HEK293 (cell line): ENCODE measurements around the gene SPATA16.

Experiments used
- CTCF ChIA-PET: fragments of 350-600 bp; formaldehyde crosslinking; extraction: SDS; loops from one replicate; lab custom pipeline; 2021; ENCODE audit warnings: antibody characterized with exemption; lab: Yijun Ruan, JAX
- POLR2A ChIA-PET: fragments of 300-600 bp; formaldehyde crosslinking; extraction: SDS; loops from one replicate; lab custom pipeline; 2020; ENCODE audit warnings: antibody characterized with exemption, inconsistent platforms; lab: Yijun Ruan, JAX
- H3K27ac ChIP-seq: fragments of 200-500 bp; sonication (Bioruptor generic); 2 replicates; pipeline ENCODE4 v1.5.1; 2014; ENCODE audit warnings: low read depth, low read length, control low read depth, inconsistent platforms; ENCODE audit errors: extremely low read depth
- H3K36me3 ChIP-seq, 2 experiments: fragments of 200-500 bp in 1 of 2; sonication (Bioruptor generic) in 1 of 2; 1 replicate in 1 of 2; 2 replicates in 1 of 2; pipeline ENCODE4 v1.5.1; 2014 to 2017; ENCODE audit warnings: inconsistent platforms in 2 of 2, low read length in 2 of 2; ENCODE audit not compliant: control insufficient read depth in 2 of 2, insufficient read depth in 1 of 2
- H3K4me1 ChIP-seq: fragments of 200-500 bp; sonication (Bioruptor generic); 2 replicates; pipeline ENCODE4 v1.5.1; 2014; ENCODE audit warnings: mild to moderate bottlenecking, low read length, inconsistent platforms; ENCODE audit not compliant: control insufficient read depth, insufficient read depth
- H3K4me3 ChIP-seq: 2 replicates; pipeline ENCODE4 v1.5.1; 2011; ENCODE audit warnings: low read depth, mild to moderate bottlenecking, control low read depth, low read length, moderate library complexity
- H3K9me3 ChIP-seq: fragments of 200-500 bp; sonication (Bioruptor generic); 2 replicates; pipeline ENCODE4 v1.5.1; 2014; ENCODE audit warnings: low read depth, low read length, inconsistent platforms; ENCODE audit not compliant: control insufficient read depth, insufficient read depth
- ATF2 ChIP-seq: fragments of 450-650 bp; formaldehyde crosslinking; IDR thresholded peaks from 2 replicates; pipeline ENCODE4 v1.5.1; 2016; ENCODE audit warnings: missing biosample characterization, missing genetic modification characterization, low read depth
- BCL6B ChIP-seq: fragments of 450-650 bp; formaldehyde crosslinking; IDR thresholded peaks from 2 replicates; pipeline ENCODE4 v1.5.1; 2017; ENCODE audit warnings: missing biosample characterization, missing genetic modification characterization
- EGR2 ChIP-seq: fragments of 450-650 bp; formaldehyde crosslinking; IDR thresholded peaks from 2 replicates; pipeline ENCODE4 v1.5.1; 2016; ENCODE audit warnings: low read depth, missing biosample characterization, missing genetic modification characterization
- GFI1B ChIP-seq: fragments of 450-650 bp; formaldehyde crosslinking; IDR thresholded peaks from 2 replicates; pipeline ENCODE4 v1.5.1; 2016; ENCODE audit warnings: missing biosample characterization, missing genetic modification characterization
- GLIS1 ChIP-seq: fragments of 450-650 bp; formaldehyde crosslinking; IDR thresholded peaks from 2 replicates; pipeline ENCODE4 v1.5.1; 2016; ENCODE audit warnings: missing biosample characterization, missing genetic modification characterization
- HOXD13 ChIP-seq: sonication (generic); formaldehyde crosslinking; IDR thresholded peaks from 2 replicates; pipeline ENCODE4 v1.8.0; 2022; ENCODE audit warnings: missing genetic modification reagents, borderline replicate concordance
- KLF17 ChIP-seq: fragments of 450-650 bp; formaldehyde crosslinking; IDR thresholded peaks from 2 replicates; pipeline ENCODE4 v1.5.1; 2016; ENCODE audit warnings: missing biosample characterization, missing genetic modification characterization
- MZF1 ChIP-seq: fragments of 450-650 bp; formaldehyde crosslinking; IDR thresholded peaks from 2 replicates; pipeline ENCODE4 v1.5.1; 2017; ENCODE audit warnings: missing biosample characterization, missing genetic modification characterization, borderline replicate concordance
- OVOL3 ChIP-seq: fragments of 450-650 bp; formaldehyde crosslinking; IDR thresholded peaks from 2 replicates; pipeline ENCODE4 v1.5.1; 2016; ENCODE audit warnings: missing biosample characterization, missing genetic modification characterization
- SP3 ChIP-seq: fragments of 450-650 bp; formaldehyde crosslinking; IDR thresholded peaks from 2 replicates; pipeline ENCODE4 v1.5.1; 2016; ENCODE audit warnings: missing biosample characterization, missing genetic modification characterization
- TCF7L2 ChIP-seq: IDR thresholded peaks from 2 replicates; pipeline ENCODE4 v1.6.1; 2011; ENCODE audit warnings: low read depth, mild to moderate bottlenecking, inconsistent platforms, low read length, moderate library complexity, borderline replicate concordance
- ZBTB20 ChIP-seq: fragments of 450-650 bp; formaldehyde crosslinking; IDR thresholded peaks from 2 replicates; pipeline ENCODE4 v1.5.1; 2016; ENCODE audit warnings: missing biosample characterization, missing genetic modification characterization
- ZFP69B ChIP-seq: fragments of 450-650 bp; formaldehyde crosslinking; IDR thresholded peaks from 2 replicates; pipeline ENCODE4 v1.5.1; 2016; ENCODE audit warnings: missing biosample characterization, missing genetic modification characterization
- ZNF112 ChIP-seq: fragments of 450-650 bp; formaldehyde crosslinking; IDR thresholded peaks from 2 replicates; pipeline ENCODE4 v1.5.0; 2017; ENCODE audit warnings: missing biosample characterization, missing genetic modification characterization
- ZNF121 ChIP-seq: fragments of 450-650 bp; formaldehyde crosslinking; IDR thresholded peaks from 2 replicates; pipeline ENCODE4 v1.5.1; 2016; ENCODE audit warnings: missing biosample characterization, missing genetic modification characterization
- ZNF23 ChIP-seq: fragments of 450-650 bp; formaldehyde crosslinking; IDR thresholded peaks from 2 replicates; pipeline ENCODE4 v1.5.1; 2016; ENCODE audit warnings: missing biosample characterization, missing genetic modification characterization, borderline replicate concordance
- ZNF274 ChIP-seq, 2 experiments: fragments of 200-500 bp in 1 of 2; fragments of 450-650 bp in 1 of 2; sonication (Bioruptor generic) in 1 of 2; formaldehyde crosslinking in 1 of 2; IDR thresholded peaks; 2 replicates each; pipeline versions ENCODE4 v1.5.1 to v1.6.1; 2014 to 2016; ENCODE audit warnings: borderline replicate concordance in 1 of 2, inconsistent platforms in 1 of 2, low read length in 1 of 2, missing biosample characterization in 1 of 2, missing genetic modification characterization in 1 of 2
- ZNF292 ChIP-seq: fragments of 450-650 bp; formaldehyde crosslinking; IDR thresholded peaks from 2 replicates; pipeline ENCODE4 v1.5.1; 2016; ENCODE audit warnings: low read depth, missing biosample characterization, missing genetic modification characterization, borderline replicate concordance
- ZNF324 ChIP-seq: fragments of 450-650 bp; formaldehyde crosslinking; IDR thresholded peaks from 2 replicates; pipeline ENCODE4 v1.5.1; 2016; ENCODE audit warnings: missing biosample characterization, missing genetic modification characterization
- ZNF394 ChIP-seq: fragments of 450-650 bp; formaldehyde crosslinking; IDR thresholded peaks from 2 replicates; pipeline ENCODE4 v1.5.1; 2016; ENCODE audit warnings: missing biosample characterization, missing genetic modification characterization, mild to moderate bottlenecking, moderate library complexity, borderline replicate concordance
- ZNF398 ChIP-seq: fragments of 450-650 bp; formaldehyde crosslinking; IDR thresholded peaks from 2 replicates; pipeline ENCODE4 v1.5.1; 2017; ENCODE audit warnings: missing biosample characterization, missing genetic modification characterization
- ZNF561 ChIP-seq: fragments of 450-650 bp; IDR thresholded peaks from 2 replicates; pipeline ENCODE4 v1.5.1; 2018; ENCODE audit warnings: missing biosample characterization, missing genetic modification characterization, borderline replicate concordance
- ZNF658 ChIP-seq: fragments of 450-650 bp; formaldehyde crosslinking; IDR thresholded peaks from 2 replicates; pipeline ENCODE4; 2016; ENCODE audit warnings: missing biosample characterization, missing genetic modification characterization
- ZNF670 ChIP-seq: fragments of 450-650 bp; formaldehyde crosslinking; IDR thresholded peaks from 2 replicates; pipeline ENCODE4 v1.5.1; 2016; ENCODE audit warnings: missing biosample characterization, missing genetic modification characterization, low read depth
- ZNF776 ChIP-seq: fragments of 450-650 bp; formaldehyde crosslinking; IDR thresholded peaks from 2 replicates; pipeline ENCODE4 v1.5.0; 2017; ENCODE audit warnings: missing biosample characterization, missing genetic modification characterization, borderline replicate concordance
- ZNF777 ChIP-seq: fragments of 450-650 bp; formaldehyde crosslinking; IDR thresholded peaks from 2 replicates; pipeline ENCODE4 v1.5.1; 2017; ENCODE audit warnings: missing biosample characterization, missing genetic modification characterization, borderline replicate concordance
- ZSCAN30 ChIP-seq: fragments of 450-650 bp; IDR thresholded peaks from 2 replicates; pipeline ENCODE4 v1.5.1; 2018; ENCODE audit warnings: missing biosample characterization, mild to moderate bottlenecking, missing genetic modification characterization, moderate library complexity

The SPATA16 gene

GRCh38 chr3:173096140-173096539, 44.9 kb downstream of the SPATA16 start:
- Histone ChIP-seq H3K9me3 (no peaks in the 10 kb centered on the region), H3K27ac (no peak overlapping the region), H3K4me3 (no peak overlapping the region)
- TF ChIP-seq TCF7L2 (no peak), ZNF121 (no peak), ZNF670 (tag by site-specific recombination) (no peak), GFI1B (tag by site-specific recombination) (no peak), ZNF274 (IDR thresholded peaks at IDR 0.05; ENCODE audit: low read length) (no peak), ZNF274 (tag by site-specific recombination; IDR thresholded peaks at IDR 0.05; ENCODE audit: borderline replicate concordance) (no peak), ZNF112 (tag by site-specific recombination) (no peak), ZNF776 (tag by site-specific recombination) (no peak), ZBTB20 (no peak), EGR2 (tag by site-specific recombination) (no peak), ZNF394 (tag by site-specific recombination) (no peak), ZSCAN30 (tag by site-specific recombination) (no peak), ZFP69B (tag by site-specific recombination) (no peak), MZF1 (tag by site-specific recombination) (no peak), GLIS1 (no peak), BCL6B (tag by site-specific recombination) (no peak), ZNF292 (tag by site-specific recombination) (no peak), ZNF23 (tag by site-specific recombination) (no peak), KLF17 (no peak)
- TF ChIP-seq, all 188 proteins: peak for 0
- Histone ChIP-seq H3K36me3 (no peaks in the 10 kb centered on the region), H3K4me1 (no peaks in the 10 kb centered on the region)
- ChIA-PET CTCF (no interaction called here), POLR2A (no interaction called here)

GRCh38 chr3:173092038-173092437, 49.0 kb downstream of the SPATA16 start:
- ChIA-PET CTCF (no interaction called here), POLR2A (no interaction called here)
- TF ChIP-seq ATF2 (tag by site-specific recombination) = no peak
- no peak for TF ChIP-seq ZNF324 (tag by site-specific recombination)
- no peak for TF ChIP-seq SP3
- TF ChIP-seq ZNF658 (tag by site-specific recombination) = no peak
- TF ChIP-seq OVOL3 (tag by site-specific recombination) = no peak
- no peak for TF ChIP-seq ZNF398
- TF ChIP-seq HOXD13 (CRISPR knock-in tag) = no peak
- TF ChIP-seq ZNF561 (tag by site-specific recombination) = no peak
- TF ChIP-seq ZNF777 = no peak
- H3K9me3 ChIP-seq = no peaks in the 10 kb centered on the region
- no peaks in the 10 kb centered on the region for H3K4me1 ChIP-seq
- no peak overlapping the region for H3K27ac ChIP-seq
- no peak overlapping the region for H3K4me3 ChIP-seq
- H3K36me3 ChIP-seq = no peaks in the 10 kb centered on the region
